GM12878 (cell line): ENCODE results near the gene ZNF507.
"Not testable (repeated sequence)": the region's sequence is repeated elsewhere in the genome, so short reads cannot be mapped to it uniquely, and the experiment has no call there.

Source experiments
- CREB1 ChIP-seq: IDR thresholded peaks from 2 replicates; pipeline ENCODE4 v1.6.1; 2012; ENCODE audit warnings: low read depth, mild to moderate bottlenecking, inconsistent platforms
- HDGF ChIP-seq: fragments of 450-650 bp; IDR thresholded peaks from 2 replicates; pipeline ENCODE4 v1.6.1; 2016; ENCODE audit warnings: antibody characterized with exemption
- TF ChIP-seq, protein P1 (sequence below): IDR thresholded peaks from 2 replicates; pipeline ENCODE4 v1.6.1; 2012; ENCODE audit warnings: low read length, inconsistent platforms
- TF ChIP-seq, protein P2 (sequence below): IDR thresholded peaks from 2 replicates; pipeline ENCODE4 v1.6.1; 2011; ENCODE audit warnings: low read depth, low read length, improper control_type of control experiment, borderline replicate concordance

DNA sequence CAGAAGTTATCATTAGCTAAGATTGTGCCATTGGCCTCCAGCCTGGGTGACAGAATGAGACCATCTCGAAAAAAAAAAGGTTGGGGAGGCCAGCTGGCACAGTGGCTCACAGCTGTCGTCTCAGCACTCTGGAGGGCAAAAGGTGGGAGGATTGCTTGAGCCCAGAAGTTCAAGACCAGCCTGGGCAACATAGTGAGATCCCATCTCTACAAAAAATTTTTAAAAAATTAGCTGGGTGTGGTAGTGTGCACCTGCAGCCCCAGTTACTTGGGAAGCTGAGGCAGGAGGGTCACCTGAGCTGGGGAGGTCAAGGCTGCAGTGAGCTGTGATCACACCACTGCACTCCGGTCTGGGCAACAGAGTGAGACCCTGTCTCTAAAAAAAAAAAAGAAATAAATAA lies 78.5 kb downstream of the ZNF507 start:
- TF ChIP-seq, protein P1, sequence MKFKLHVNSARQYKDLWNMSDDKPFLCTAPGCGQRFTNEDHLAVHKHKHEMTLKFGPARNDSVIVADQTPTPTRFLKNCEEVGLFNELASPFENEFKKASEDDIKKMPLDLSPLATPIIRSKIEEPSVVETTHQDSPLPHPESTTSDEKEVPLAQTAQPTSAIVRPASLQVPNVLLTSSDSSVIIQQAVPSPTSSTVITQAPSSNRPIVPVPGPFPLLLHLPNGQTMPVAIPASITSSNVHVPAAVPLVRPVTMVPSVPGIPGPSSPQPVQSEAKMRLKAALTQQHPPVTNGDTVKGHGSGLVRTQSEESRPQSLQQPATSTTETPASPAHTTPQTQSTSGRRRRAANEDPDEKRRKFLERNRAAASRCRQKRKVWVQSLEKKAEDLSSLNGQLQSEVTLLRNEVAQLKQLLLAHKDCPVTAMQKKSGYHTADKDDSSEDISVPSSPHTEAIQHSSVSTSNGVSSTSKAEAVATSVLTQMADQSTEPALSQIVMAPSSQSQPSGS, result not testable (repeated sequence)
- TF ChIP-seq CREB1, HDGF: not testable (repeated sequence)
- TF ChIP-seq, protein P2, sequence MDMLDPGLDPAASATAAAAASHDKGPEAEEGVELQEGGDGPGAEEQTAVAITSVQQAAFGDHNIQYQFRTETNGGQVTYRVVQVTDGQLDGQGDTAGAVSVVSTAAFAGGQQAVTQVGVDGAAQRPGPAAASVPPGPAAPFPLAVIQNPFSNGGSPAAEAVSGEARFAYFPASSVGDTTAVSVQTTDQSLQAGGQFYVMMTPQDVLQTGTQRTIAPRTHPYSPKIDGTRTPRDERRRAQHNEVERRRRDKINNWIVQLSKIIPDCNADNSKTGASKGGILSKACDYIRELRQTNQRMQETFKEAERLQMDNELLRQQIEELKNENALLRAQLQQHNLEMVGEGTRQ, result not testable (repeated sequence)
